Measurements from ENCODE around the gene LIN37. TPM values are rescaled to one million over a fixed set of nuclear protein-coding genes. Genes with fewer than 3 reads are reported as not detected.

The LIN37 gene
- total RNA-seq, 1 donor from 2014 or later: 11.4 TPM

- Histone ChIP-seq H3F3A (ENCODE audit: low read depth) (peaks cover 19% of the 10 kb centered on the region), H3K4me2 (peak overlapping the region; percentile 93), H4K20me1 (ENCODE audit: low read depth) (peaks cover 28% of the 10 kb centered on the region), H2AFZ (replicated peaks) (peak overlapping the region; percentile 89), H3K79me2 (ENCODE audit: low read depth) (peaks cover 22% of the 10 kb centered on the region), H3K27ac (peak overlapping the region; percentile 52), H3K9ac (no peak overlapping the region), H3K9me3 (ENCODE audit: low read depth) (no peaks in the 10 kb centered on the region), H3K4me1 (peaks cover 22% of the 10 kb centered on the region), H3K27me3 (peaks cover 8% of the 10 kb centered on the region), H3K36me3 (no peaks in the 10 kb centered on the region), H3K4me3 (peak overlapping the region; percentile 58)
- H3K27ac Mint-ChIP-seq: peak overlapping the region; percentile 97
- H3K4me3 Mint-ChIP-seq: peak overlapping the region; percentile 90
- H3K9me3 Mint-ChIP-seq: no peaks in the 10 kb centered on the region
- peaks cover 12% of the 10 kb centered on the region for H3K27me3 Mint-ChIP-seq (ENCODE audit: insufficient read depth, low read depth)
- DNase-seq (ENCODE audit: low spot score): peak; percentile 97
- TF ChIP-seq CTCF (IDR thresholded peaks at IDR 0.05) (peak; percentile 84), EZH2 (IDR thresholded peaks at IDR 0.05) (peak; percentile 51), EZH2phosphoT487 (IDR thresholded peaks at IDR 0.05) (no peak)
- H3K4me1 Mint-ChIP-seq: peaks cover 41% of the 10 kb centered on the region
- peaks cover 10% of the 10 kb centered on the region for H3K36me3 Mint-ChIP-seq
These were observed 31.3 kb upstream of the LIN37 start for GRCh38 chr19:35716801-35717664.

- H3K4me1 Mint-ChIP-seq: peaks cover 41% of the 10 kb centered on the region
- Histone ChIP-seq H3K9me3 (ENCODE audit: low read depth) (no peaks in the 10 kb centered on the region), H3F3A (ENCODE audit: low read depth) (peaks cover 19% of the 10 kb centered on the region), H3K4me1 (peaks cover 22% of the 10 kb centered on the region), H3K27ac (peak within 1 kb of the TSS; percentile 52), H3K79me2 (ENCODE audit: low read depth) (peaks cover 22% of the 10 kb centered on the region), H2AFZ (replicated peaks) (peak within 1 kb of the TSS; percentile 31), H3K4me2 (peak within 1 kb of the TSS; percentile 93), H3K4me3 (peak within 1 kb of the TSS; percentile 73), H3K36me3 (no peaks in the 10 kb centered on the region), H3K9ac (peak within 1 kb of the TSS; percentile 91), H3K27me3 (peaks cover 8% of the 10 kb centered on the region), H4K20me1 (ENCODE audit: low read depth) (peaks cover 28% of the 10 kb centered on the region)
- no peak for TF ChIP-seq EZH2 (IDR thresholded peaks at IDR 0.05)
- no peak for TF ChIP-seq EZH2phosphoT487 (IDR thresholded peaks at IDR 0.05)
- TF ChIP-seq CTCF (IDR thresholded peaks at IDR 0.05): no peak
- H3K27ac Mint-ChIP-seq: peak within 1 kb of the TSS; percentile 97
- peak within 1 kb of the TSS; percentile 94 for H3K4me3 Mint-ChIP-seq
- no peaks in the 10 kb centered on the region for H3K9me3 Mint-ChIP-seq
- peaks cover 12% of the 10 kb centered on the region for H3K27me3 Mint-ChIP-seq (ENCODE audit: insufficient read depth, low read depth)
- H3K36me3 Mint-ChIP-seq: peaks cover 14% of the 10 kb centered on the region
- peak; percentile 99 for DNase-seq (ENCODE audit: low spot score)
These were observed 30.6 kb upstream of the LIN37 start, which contains the start of gene KMT2B for GRCh38 chr19:35717665-35718344. TSS of gene KMT2B (plus strand) at chr19:35718003. CDS start at chr19:35718019, 16 bp downstream.

- Mint-ChIP-seq H3K36me3 (peaks cover 18% of the 10 kb centered on the region), H3K4me1 (peaks cover 38% of the 10 kb centered on the region), H3K4me3 (peak overlapping the region; percentile 94), H3K27me3 (ENCODE audit: insufficient read depth, low read depth) (peaks cover 11% of the 10 kb centered on the region), H3K9me3 (no peaks in the 10 kb centered on the region), H3K27ac (no peak overlapping the region)
- Histone ChIP-seq H3K27me3 (peaks cover 8% of the 10 kb centered on the region), H3K27ac (no peak overlapping the region), H3K4me3 (peak overlapping the region; percentile 73), H3K79me2 (ENCODE audit: low read depth) (peaks cover 22% of the 10 kb centered on the region), H4K20me1 (ENCODE audit: low read depth) (peaks cover 28% of the 10 kb centered on the region), H3F3A (ENCODE audit: low read depth) (peaks cover 19% of the 10 kb centered on the region), H2AFZ (replicated peaks) (no peak overlapping the region), H3K4me1 (peaks cover 22% of the 10 kb centered on the region), H3K9me3 (ENCODE audit: low read depth) (no peaks in the 10 kb centered on the region), H3K4me2 (peak overlapping the region; percentile 87), H3K36me3 (no peaks in the 10 kb centered on the region), H3K9ac (peak overlapping the region; percentile 91)
- no peak for DNase-seq (ENCODE audit: low spot score)
- TF ChIP-seq CTCF (IDR thresholded peaks at IDR 0.05) (no peak), EZH2phosphoT487 (IDR thresholded peaks at IDR 0.05) (no peak), EZH2 (IDR thresholded peaks at IDR 0.05) (no peak)
These were observed 29.9 kb upstream of the LIN37 start for GRCh38 chr19:35718345-35719041.
